GM12801 (cell line): ENCODE data around the gene ACAP3.

Source experiments
- TF ChIP-seq, protein P1 (sequence below): IDR thresholded peaks from one replicate; pipeline ENCODE4 v1.5.1; 2011; ENCODE audit warnings: control low read depth; ENCODE audit not compliant: insufficient read length; ENCODE audit errors: extremely low read depth

ACAP3 gene

DNA sequence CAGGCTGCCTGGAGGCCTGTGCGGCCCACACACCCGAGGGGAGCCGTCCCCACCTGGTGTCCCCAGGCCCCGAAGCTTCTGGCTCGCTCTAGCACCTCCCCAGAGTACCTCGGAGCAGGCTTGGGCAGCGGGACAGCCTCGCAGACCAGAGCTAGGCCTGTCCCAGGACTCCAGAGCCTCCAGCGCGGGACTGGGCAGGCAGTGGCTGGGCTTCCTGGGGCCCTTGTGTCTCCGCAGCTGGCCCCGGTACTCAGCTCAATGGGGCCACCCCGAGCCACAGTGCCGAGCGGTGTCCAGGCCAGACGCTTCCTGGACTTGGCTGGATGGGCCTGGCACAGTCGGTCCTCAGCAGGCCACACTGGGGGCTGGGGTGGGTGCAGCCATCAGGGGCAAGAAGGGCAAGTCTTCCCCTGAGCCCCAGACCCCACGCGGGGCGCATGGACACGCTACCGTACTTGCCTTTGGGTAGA lies 22.6 kb downstream of the ACAP3 start:
- TF ChIP-seq, protein P1, sequence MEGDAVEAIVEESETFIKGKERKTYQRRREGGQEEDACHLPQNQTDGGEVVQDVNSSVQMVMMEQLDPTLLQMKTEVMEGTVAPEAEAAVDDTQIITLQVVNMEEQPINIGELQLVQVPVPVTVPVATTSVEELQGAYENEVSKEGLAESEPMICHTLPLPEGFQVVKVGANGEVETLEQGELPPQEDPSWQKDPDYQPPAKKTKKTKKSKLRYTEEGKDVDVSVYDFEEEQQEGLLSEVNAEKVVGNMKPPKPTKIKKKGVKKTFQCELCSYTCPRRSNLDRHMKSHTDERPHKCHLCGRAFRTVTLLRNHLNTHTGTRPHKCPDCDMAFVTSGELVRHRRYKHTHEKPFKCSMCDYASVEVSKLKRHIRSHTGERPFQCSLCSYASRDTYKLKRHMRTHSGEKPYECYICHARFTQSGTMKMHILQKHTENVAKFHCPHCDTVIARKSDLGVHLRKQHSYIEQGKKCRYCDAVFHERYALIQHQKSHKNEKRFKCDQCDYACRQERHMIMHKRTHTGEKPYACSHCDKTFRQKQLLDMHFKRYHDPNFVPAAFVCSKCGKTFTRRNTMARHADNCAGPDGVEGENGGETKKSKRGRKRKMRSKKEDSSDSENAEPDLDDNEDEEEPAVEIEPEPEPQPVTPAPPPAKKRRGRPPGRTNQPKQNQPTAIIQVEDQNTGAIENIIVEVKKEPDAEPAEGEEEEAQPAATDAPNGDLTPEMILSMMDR = no peak

DNA sequence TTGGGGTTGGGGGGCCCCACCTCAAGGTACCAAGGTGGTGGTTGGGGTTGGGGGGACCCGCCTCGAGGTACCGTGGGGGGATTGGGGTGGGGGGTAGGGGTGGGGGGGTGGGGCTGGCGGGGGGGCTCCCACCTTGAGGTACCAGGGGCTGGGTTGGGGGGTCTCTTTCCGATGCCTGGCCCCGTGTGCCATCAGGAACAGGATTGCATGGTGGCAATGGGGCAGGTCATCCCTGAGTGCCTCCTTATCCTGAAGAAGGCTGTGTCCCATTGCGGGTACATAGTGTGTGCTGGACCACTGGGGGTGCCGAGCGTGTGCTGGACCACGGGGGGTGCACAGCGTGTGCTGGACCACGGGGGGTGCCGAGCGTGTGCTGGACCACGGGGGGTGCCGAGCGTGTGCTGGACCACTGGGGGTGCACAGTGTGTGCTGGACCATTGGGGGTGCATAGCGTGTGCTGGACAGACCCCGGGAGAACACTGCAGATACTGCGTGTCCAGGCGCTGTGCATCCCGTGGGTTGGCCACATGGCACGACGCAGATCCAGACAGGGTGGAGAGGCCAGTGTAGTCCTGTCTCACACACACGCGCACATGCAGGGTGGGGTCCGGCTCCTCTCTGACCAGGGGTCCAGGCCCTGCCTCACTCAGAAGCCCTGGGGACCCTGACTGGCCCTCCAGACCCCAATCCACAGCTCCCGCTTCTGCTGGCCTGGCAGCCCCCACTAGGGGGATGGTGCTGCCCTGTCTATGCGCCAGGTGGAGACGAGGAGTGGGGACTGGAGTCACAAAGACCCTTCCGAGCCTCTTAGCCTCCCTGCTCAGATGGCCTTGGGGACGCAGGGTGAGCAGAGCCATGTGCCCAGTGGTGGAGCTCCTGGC lies 23.3 kb downstream of the ACAP3 start:
- TF ChIP-seq, protein P1 = no peak

DNA sequence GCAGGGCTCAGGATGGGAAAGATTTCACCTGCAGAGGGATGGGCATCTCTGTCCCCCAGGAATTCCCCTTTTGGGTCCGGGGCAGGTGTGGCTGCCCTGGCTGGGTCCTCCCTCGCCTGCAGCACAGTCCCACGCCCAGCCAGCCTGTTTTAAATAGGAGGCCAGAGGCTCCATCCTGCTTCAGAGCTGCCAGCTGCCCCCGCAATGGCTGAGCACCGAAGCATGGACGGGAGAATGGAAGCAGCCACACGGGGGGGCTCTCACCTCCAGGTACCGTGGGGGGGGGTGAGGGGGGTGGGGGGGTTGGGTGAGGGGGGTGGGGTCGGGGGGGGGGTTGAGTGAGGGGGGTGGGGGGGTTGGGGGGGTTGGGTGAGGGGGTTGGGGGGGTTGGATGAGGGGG lies 23.9 kb downstream of the ACAP3 start:
- TF ChIP-seq, protein P1 = no peak

DNA sequence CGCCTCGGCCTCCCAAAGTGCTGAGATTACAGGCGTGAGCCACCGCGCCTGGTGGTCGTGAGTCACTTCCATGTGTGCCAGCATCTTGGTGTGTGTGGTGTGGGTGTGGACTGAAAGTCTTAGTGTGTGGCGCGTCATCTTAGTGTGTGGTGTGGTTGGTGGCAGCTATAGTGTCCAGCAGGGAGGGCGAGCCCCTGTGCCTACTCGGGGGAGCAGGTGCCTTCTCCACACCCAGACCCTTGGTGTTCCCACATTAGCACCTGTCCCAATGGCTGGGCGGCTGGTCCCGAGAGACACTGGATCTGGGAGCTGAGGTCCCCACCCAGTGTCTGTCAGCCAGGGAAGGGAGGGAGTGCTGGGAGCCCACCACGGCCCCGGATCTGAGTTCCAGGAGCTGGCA lies 24.7 kb downstream of the ACAP3 start:
- TF ChIP-seq, protein P1 = no peak

DNA sequence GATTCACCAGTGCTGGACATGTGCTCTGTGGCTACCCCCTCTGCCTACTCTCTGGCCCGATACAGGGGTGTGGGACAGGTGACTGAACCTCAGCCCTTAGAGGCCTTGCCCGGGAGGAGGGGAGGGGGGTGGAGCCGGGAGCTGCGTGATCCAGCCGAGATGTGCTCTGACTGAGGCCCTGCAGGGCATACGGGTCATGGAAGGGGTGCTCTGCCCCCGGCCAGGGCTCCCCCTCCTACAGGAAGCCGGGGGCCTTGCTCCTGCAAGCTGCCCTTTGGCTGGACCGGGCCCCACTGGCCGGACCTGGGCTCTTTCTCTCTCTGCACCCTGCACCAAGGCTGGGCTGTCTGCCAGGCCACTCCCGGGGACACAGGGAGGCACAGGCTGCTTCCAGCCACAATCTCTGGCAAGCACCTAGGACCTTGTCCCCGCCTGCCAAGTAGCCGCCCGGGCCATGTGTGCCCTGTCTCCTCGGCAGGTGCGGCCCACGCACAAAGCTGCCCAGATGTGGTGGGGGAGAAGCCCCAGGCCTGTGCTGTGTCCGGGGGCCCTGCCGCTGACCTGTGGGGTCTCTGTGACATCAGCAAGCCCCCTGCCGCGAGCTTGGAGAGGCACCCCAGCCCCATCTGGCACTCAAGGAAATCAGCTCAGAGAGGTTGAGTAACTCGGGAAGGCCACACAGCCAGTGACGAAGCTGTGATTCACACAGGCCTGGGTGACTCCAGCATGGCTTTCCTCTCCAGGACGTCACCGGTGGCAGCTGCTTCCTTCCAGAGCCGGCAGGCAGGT lies 26.0 kb downstream of the ACAP3 start:
- TF ChIP-seq, protein P1 = no peak

DNA sequence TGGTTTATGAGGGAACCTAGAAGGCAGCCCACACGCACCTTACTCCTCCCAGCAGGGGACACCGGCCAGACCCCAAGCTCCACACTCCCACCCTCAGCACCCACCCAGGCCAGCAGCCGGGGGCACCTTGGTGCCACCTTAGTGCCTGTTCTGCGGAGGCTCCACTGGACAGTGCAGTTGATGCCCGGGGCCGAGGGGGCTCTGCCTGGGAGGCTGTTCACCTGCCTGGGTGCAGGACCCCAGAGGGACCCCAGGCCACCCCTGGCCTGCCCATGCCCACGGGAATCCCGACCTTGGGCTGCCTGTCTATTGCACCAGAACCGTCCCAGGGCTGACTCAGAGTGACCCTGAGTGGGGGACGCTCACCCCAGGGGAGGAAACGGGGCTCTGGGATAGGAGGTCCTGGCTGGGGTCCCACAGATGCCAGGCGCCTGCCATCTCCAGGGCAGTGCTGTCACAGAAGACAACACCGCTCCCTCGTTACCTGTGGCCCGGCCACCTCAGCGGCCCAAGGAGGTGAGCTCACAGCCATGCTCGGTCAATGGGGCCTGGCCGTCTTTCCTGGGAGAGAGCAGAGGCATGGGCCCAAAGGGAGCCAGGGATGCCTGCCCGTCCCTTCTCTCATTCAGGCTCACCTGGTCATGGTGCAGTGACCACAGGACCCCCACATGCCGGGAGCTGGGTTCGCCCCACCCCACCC lies 26.8 kb downstream of the ACAP3 start:
- TF ChIP-seq, protein P1 = no peak

DNA sequence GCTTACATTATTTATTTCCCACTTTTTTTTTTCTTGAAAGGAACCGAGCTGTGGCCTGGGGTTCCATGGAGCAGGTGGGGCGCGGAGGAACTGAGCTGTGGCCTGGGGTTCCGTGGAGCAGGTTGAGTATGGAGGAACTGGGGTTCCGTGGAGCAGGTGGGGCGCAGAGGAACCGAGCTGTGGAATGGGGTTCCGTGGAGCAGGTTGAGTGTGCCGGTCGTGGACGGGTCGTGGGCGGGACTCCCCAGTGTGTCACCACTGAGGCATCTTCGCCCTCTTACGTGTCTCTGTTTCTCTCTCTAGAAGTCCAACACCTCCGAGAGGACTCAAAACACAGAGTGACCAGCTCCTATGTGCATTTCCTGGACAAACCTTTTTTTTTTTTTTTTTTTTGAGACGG lies 28.7 kb downstream of the ACAP3 start:
- TF ChIP-seq, protein P1 = no peak
